HS-27A (cell line): ENCODE measurements around the gene JUN.

Experiments used
- DNase-seq: peaks from one replicate; pipeline ENCODE4 v3.0.0-alpha.2; 2012; ENCODE audit warnings: low read depth, missing footprints

Gene JUN

GRCh38 chr1:58783090-58783992, 506 bp downstream of the JUN start:
- no peak for DNase-seq

- no peak for DNase-seq
Measured at GRCh38 chr1:58782178-58783089, 1.4 kb downstream of the JUN start.

- no peak for DNase-seq
Measured at GRCh38 chr1:58781541-58782177, 2.2 kb downstream of the JUN start.

GRCh38 chr1:58780836-58781452, 2.9 kb downstream of the JUN start:
- no peak for DNase-seq

- DNase-seq = no peak
Measured at GRCh38 chr1:58780411-58780810, 3.4 kb downstream of the JUN start.

- no peak for DNase-seq
Measured at GRCh38 chr1:58779801-58780382, 4.0 kb downstream of the JUN start.

- DNase-seq = no peak
Measured at GRCh38 chr1:58779059-58779754, 4.6 kb downstream of the JUN start.

GRCh38 chr1:58778385-58779000, 5.4 kb downstream of the JUN start:
- no peak for DNase-seq

- no peak for DNase-seq
Measured at GRCh38 chr1:58774027-58774426, 9.8 kb downstream of the JUN start.

- no peak for DNase-seq
Measured at GRCh38 chr1:58773406-58773840, 10.4 kb downstream of the JUN start.

GRCh38 chr1:58769809-58770320, 14.0 kb downstream of the JUN start:
- DNase-seq = no peak

GRCh38 chr1:58768971-58769808, 14.7 kb downstream of the JUN start:
- DNase-seq = no peak

- DNase-seq = no peak
Measured at GRCh38 chr1:58768191-58768731, 15.6 kb downstream of the JUN start.

GRCh38 chr1:58767143-58767542, 16.7 kb downstream of the JUN start:
- DNase-seq = no peak

- DNase-seq = no peak
Measured at GRCh38 chr1:58765441-58765840, 18.4 kb downstream of the JUN start.

- no peak for DNase-seq
Measured at GRCh38 chr1:58765006-58765405, 18.8 kb downstream of the JUN start.

- no peak for DNase-seq
Measured at GRCh38 chr1:58764294-58764978, 19.4 kb downstream of the JUN start.

GRCh38 chr1:58763214-58763613, 20.6 kb downstream of the JUN start:
- DNase-seq = no peak
